Measurements from ENCODE around the gene OSBPL9.
"Not testable (repeated sequence)": the region's sequence is repeated elsewhere in the genome, so short reads cannot be mapped to it uniquely, and the experiment has no call there.

OSBPL9 gene

DNA sequence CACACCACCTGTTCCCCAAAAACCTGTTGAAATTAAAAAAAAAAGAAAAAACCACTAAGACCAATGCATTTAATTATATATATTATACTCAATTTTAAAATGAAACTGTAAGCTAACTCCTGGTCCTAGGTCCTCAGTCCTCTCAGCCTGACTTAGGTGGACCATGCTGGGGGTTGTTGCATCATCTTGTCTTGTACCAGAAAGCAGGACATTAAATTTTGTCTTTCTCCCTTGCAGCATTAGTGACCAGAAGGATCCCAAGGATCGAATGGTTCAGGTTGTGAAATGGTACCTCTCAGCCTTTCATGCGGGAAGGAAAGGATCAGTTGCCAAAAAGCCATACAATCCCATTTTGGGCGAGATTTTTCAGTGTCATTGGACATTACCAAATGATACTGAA is 164.0 kb downstream of the OSBPL9 start:
- DNase-seq (ENCODE audit: low read depth in 2 of 2, low spot score in 1 of 2): no peak

DNA sequence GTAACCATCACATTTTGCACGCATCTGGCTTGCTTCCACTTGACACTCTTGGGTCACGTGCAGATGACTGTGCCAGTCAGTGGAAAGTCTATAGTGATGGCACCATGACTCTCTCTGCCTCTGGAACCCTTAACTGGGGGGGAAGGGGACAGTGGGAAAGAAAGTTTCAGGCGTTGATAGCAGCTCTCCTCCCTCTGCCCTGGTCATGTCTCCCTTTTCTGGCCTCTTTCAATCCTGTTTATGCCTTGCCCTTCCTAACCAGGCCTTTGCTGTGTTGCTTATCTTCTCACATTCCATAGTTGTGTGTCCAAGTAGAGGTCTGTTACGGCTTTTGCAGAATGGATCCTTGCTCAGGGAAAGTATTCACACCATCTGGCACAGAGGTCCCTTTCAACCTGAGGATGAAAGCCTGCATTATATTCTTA is 168.1 kb downstream of the OSBPL9 start:
- DNase-seq (ENCODE audit: low read depth in 2 of 2, low spot score in 1 of 2): no peak

DNA sequence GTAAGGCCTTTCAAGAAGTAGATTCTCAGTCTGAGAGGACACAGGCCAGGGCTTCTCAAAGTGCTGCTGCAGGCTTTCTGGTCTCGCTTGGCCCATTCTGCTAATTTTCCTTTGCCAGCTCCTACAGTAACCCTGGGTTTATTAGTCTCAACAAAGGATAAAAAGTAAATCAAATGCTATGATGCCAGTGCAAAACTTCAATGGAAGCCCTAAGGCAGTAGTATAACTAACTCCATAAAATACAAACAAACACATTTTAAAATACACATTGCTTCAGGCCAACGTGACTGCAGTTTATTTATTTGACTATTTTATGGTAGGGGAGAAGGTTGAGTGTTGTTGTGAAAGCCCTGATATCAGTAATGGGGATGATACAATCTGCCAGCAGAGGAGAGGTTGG is 172.0 kb downstream of the OSBPL9 start:
- no peak for DNase-seq (ENCODE audit: low read depth in 2 of 2, low spot score in 1 of 2)

DNA sequence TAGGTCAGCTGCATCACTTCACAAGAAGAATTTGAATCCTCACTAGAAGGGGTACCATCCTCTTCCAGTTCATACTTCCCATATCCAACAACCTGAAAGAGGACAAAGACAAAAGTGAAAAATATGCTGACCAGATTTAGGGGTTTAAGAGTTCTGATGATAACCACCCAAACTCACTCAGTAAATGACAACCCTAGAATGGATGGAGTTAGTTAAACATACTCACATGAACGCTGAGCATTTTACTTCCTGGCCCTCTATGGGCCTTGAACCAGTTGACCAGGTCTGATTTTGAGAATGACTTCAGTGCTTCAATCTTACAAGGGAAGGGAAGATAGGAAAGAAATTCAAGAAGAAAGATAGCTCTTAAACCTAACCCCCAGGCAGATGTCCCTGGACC is 172.4 kb downstream of the OSBPL9 start:
- DNase-seq (ENCODE audit: low read depth in 2 of 2, low spot score in 1 of 2): no peak

DNA sequence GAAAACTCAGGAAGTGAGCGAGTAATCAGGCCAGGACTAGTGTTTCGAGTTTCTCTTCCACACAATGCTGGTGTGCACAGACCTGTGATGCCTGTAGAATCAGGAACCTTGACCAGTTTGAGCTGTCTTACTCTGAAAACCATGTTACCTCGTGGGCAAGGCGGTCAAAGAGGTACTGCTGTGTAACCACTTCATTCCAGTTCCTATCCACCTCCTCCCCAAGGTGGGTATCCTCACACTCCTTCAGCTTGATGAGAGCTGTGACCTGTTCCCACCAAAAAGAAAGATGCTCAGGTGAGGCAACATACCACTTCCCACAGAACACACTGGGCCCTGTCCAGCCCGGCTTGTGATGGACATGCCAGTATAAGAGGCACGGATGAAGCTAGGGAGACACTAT is 173.5 kb downstream of the OSBPL9 start:
- no peak for DNase-seq (ENCODE audit: low read depth in 2 of 2, low spot score in 1 of 2)

DNA sequence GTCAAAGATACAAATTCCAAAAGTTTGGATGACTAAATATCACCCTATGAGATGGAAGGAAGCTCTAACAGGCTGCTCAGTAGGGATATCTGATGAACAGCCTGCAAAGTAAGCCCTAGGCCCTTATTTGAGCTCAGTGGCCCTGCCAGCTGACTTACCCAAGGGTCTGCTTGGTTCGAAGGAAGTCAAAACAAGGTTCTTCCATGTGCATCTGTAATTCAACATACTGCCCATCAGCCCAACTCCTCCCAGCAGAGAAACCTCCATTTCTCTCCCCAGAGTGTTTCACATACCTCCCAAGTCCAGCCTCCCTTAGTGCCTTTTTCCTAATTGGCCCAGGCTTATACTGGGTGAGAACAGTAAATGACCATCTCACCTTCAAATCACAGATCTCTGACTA is 175.0 kb downstream of the OSBPL9 start:
- DNase-seq (ENCODE audit: low read depth in 2 of 2, low spot score in 1 of 2): no peak

DNA sequence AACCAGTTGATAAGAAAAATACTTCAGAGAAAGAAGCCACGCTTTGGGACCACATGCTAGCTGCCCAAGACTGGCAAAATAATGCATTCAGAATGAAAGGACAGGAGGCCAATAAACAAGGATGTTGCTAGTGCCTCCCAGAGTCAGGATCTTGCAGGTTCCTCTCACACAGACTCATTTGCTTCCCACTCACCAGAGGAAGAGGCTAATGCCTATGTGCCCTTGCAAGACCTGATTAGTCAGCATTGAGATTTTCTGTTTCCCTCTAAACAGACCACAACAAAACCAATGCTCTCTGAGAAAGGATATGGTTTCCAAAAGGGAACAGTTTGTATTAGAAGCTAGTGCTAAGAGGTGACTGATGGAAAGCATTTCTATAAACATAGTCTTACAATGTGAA is 176.0 kb downstream of the OSBPL9 start:
- no peak for DNase-seq (ENCODE audit: low read depth in 2 of 2, low spot score in 1 of 2)

DNA sequence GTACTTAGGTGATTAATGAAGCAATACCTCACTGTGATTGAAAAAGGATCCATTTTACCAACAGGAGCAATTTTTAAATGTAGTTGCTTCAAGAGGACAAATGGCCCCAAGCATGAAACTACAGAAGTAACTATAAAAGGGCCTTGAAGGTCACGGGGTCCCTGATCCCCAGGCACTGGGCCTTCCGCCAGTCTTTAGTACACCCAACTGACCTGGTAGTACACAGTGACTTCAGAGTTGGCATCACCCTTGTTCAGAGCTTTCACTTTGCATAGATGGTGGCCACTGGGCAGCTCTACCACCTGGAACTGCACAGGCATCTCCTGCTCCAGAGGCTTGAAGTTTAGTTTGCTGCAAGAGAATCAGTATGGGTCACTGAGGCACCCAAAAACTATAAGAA is 177.4 kb downstream of the OSBPL9 start:
- DNase-seq (ENCODE audit: low read depth in 2 of 2, low spot score in 1 of 2): no peak

DNA sequence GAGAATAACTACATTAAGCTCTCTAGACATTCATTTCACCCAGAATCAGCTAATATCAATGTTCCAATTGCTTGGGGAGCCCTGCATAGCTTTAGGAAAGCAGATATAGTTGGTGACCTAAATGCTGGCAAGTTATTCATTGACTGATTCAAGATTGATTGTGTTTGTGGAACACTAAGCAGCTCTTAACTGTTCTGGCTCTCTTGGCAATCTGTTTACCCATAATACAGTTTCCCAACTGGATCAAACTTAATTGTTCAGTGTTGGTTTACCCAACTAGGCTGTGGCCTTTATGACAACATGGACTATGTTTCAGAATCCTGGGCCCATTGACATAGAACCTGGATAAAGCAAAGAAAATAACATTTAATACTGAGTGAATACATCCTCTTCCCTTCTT is 178.0 kb downstream of the OSBPL9 start:
- no peak for DNase-seq (ENCODE audit: low read depth in 2 of 2, low spot score in 1 of 2)

DNA sequence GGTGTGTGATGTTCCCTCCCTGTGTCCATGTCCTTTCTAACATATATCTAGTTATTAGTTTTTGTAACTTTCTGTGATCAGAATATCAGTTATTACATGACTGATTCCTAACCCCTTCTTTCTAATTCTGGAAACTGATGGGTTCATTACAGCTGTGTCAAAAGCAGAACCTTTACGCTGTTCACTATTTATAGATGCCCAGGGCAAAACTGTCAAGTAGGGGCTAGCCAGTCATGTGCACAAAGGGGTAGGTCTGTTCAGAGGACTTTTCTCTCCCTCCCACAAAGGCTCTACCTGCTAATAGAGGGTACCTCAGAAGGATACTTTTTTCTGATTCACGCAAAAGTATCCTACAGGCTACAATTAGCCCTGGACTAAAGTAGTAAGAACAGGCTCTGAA is 182.5 kb downstream of the OSBPL9 start:
- no peak for DNase-seq (ENCODE audit: low read depth in 2 of 2, low spot score in 1 of 2)

DNA sequence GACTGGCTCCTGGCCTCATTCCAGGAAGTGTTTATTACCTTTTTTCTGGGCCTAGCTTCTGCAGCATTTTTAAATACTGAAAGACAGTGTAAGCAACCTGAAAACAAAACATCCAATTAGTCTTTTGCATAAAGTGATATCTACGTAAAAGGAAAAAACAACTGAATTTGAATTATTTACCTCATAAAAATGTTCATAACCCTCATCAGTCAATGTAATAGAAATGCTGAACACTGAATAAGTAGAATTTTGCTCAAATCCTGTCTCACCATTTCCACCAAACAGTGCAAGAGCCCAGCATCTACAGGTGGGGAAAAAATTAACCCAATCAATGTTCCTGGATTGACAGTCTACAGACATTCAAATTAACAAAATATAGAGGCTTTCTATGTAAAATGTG is 197.6 kb downstream of the OSBPL9 start:
- DNase-seq (ENCODE audit: low read depth in 2 of 2, low spot score in 1 of 2): no peak

DNA sequence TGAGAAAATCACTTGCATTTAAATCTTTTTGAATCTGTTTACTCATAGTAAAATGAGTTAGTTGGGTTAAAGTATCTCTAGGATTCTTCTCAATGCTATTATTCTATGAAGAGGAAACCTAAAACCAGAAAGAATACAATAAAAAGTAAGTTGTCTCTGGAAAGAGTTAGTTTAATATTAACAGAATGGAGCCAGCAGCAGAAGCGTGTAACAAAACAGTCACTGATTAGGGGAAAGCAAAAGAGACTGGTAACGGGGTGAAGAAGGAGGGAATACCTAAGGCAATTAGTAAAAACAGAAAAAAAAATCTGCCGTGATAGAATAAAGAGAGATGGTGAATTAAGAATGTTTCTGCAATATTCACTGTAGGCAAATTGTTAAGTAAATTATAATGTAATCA is 201.6 kb downstream of the OSBPL9 start:
- no peak for DNase-seq (ENCODE audit: low read depth in 2 of 2, low spot score in 1 of 2)

DNA sequence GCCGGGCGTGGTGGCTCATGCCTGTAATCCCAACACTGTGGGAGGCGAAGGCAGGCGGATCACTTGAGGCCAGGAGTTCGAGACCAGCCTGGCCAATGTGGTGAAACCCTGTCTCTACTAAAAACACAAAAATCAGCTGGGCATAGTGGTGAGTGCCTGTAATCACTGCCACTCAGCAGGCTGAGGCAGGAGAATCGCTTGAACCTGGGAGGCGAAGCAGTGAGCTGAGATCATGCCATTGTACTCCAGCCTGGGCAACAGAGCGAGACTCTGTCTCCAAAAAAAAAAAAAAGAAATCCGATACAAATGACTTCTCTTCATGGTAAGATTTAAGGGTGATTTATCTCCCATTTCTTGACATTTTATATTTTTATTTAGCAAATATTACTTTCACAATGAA is 202.1 kb downstream of the OSBPL9 start:
- not testable (repeated sequence) for DNase-seq (ENCODE audit: low read depth in 2 of 2, low spot score in 1 of 2)

DNA sequence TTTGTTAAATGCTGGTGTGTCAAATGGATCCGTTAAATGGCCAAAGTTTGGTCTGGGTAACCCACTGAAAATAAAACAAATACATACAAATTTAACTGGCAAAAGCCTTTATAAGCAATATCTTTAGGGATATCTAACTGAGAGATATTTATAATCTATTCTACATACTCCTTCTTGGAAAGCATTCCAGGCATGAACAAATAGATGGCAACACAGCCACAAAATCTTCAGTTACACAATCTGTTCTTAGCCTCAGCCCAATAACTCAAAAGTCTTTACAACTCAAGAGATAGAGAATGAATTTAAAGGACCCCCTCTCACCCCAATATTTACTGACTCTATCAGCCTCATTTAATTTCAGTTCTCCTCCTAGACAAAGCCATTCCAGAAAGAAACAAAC is 202.9 kb downstream of the OSBPL9 start:
- no peak for DNase-seq (ENCODE audit: low read depth in 2 of 2, low spot score in 1 of 2)

DNA sequence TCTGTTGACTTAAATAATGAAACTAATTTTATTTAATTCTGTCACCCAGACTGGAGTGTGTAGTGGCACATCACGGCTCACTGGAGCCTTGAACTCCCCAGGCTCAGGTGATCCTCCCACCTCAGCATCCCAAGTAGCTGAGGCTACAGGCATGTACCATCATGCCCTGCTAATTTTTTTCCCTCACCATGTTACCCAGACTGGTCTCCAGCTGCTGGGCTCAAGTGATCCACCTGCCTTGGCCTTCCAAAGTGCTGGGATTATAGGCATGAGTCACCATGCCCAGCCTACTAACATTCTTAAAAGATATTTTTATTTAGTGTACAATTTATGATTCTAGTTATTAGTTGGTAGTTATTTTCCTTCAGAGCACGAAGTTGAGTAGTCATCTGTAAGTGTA is 212.2 kb downstream of the OSBPL9 start:
- DNase-seq (ENCODE audit: low read depth in 2 of 2, low spot score in 1 of 2): no peak

DNA sequence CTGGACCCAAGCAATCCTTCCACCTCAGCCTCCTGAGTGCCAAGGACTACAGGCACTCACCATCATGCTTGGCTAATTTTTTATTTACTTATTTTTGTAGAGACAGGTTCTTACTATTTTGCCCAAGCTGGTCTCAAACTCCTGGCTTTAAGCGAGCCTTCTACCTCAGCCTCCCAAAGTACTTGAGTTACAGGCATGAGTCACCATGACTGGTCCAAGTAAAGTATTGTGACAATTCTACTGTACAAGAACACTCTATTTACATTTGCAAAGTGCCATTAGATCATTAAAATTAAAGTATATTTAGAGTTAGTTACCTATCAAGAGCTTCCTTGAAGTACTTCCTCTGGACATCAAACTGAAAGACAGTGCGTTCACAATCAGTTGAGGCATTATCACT is 216.8 kb downstream of the OSBPL9 start:
- no peak for DNase-seq (ENCODE audit: low read depth in 2 of 2, low spot score in 1 of 2)

DNA sequence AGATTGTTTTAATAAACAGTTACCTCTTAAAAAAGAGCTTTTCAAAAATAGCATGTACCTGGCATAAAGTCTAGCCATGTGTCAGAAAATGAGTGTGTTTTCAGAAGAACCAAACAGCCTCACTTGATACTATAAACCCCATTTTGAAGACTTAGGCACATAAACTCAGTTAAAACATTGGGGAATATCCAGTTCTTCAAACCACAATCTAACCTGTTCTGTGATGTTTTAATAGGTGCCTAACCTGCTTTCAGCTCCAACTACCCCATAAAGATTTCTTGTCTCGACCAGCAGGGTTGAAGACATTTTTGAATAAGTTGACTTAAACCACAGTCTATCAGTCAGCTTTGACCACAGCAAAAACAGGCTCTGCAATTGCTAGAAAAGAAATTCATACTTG is 220.4 kb downstream of the OSBPL9 start:
- no peak for DNase-seq (ENCODE audit: low read depth in 2 of 2, low spot score in 1 of 2)

Measured in stimulated activated CD8-positive, alpha-beta memory T cell treated with anti-CD3 and anti-CD28 coated beads, Interleukin-4, amount 100 ng/mL, for 1 hour (primary cell).